ENCODE data around the gene PADI3. TPM values are rescaled to one million over a fixed set of nuclear protein-coding genes. Genes with fewer than 3 reads are reported as not detected.

Gene PADI3
- total and polyA plus RNA-seq, 11 donors = not detected

DNA sequence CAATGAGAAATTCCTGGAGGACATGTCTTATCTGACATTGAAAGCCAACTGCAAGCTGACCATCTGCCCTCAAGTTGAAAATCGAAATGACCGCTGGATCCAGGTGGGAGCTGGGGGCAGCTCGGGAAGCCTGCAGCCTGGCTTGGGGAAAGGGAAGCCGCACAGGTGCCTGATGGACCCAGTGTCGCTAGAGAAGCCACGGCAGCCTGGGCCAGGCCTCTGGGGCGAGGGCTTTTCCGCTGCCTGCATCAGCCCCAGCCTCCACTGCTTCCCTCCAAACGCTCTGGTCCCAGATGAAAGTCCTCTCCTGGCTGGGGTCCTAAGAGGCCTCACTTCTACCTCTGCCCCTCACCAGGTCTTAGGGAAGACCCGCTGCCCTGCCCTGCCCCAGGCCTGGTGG lies 18.8 kb upstream of the PADI3 start:
- peaks cover 0 to 16% (median 0%) of the 10 kb centered on the region in 9 donors for H3K27me3 ChIP-seq
- no peak for DNase-seq
- TF ChIP-seq POLR2A (IDR thresholded peaks at IDR 0.05) (no peak), CTCF (IDR thresholded peaks at IDR 0.05) (no peak)
- no peak for ATAC-seq
- intact Hi-C loops (cut with DNase I) = loop anchor here in 2 of 10 donors (10.0 kb wide), 2 partner anchors 275 to 285 kb away; no protein-coding TSS in a partner anchor
- H3K4me3 ChIP-seq = no peak overlapping the region
- no peaks in the 10 kb centered on the region for H3K9me3 ChIP-seq
- no peaks in the 10 kb centered on the region for H3K36me3 ChIP-seq
- H3K4me1 ChIP-seq = peaks cover 0 to 9% (median 0%) of the 10 kb centered on the region in 12 donors
- 74 to 89% (median 81%) methylated on average over 10 of the region's 10 CpGs for WGBS, 4 donors
- no peak overlapping the region for H3K27ac ChIP-seq

DNA sequence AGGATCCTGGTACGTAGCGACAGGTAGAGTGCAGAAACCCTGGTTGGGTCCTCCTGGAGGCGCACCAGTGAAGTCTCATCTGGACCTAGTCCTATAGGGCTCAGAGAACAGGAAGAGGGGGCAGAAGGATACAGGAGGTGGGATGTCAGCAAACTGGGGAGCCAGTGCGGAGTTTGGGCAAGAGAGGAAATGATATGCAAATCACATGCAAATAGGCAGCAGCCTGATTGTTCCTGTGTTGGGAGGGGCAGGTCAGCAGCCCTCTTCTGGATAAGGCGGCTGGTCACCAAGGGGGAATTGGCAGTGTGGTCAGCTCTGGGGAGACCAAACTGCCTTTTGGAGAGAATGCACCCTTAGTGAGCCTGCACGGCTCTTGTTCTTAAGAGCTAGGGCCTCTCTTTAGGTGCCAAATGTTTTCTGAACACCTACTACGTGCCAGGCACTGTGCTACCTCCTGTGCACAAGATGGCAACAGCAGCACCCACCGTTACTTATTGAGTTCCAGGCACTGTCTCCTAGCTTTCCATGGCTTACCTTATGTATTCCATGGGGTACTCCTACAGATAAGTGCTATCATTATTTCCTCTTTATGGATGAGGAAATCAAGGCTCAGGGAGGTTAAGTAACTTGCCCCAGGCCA lies 18.1 kb upstream of the PADI3 start:
- no peak for TF ChIP-seq CTCF (IDR thresholded peaks at IDR 0.05)
- TF ChIP-seq POLR2A (IDR thresholded peaks at IDR 0.05) = no peak
- Histone ChIP-seq H3K36me3 (no peaks in the 10 kb centered on the region), H3K9me3 (no peaks in the 10 kb centered on the region), H3K27ac (no peak overlapping the region), H3K27me3 (peaks cover 0 to 16% (median 0%) of the 10 kb centered on the region in 9 donors), H3K4me1 (peaks cover 0 to 9% (median 0%) of the 10 kb centered on the region in 12 donors), H3K4me3 (no peak overlapping the region)
- DNase-seq (no peak), ATAC-seq (no peak)
- intact Hi-C loops (cut with DNase I) = loop anchor here in 2 of 10 donors (10.0 kb wide), 2 partner anchors 276 to 286 kb away; no protein-coding TSS in a partner anchor
- 65 to 78% (median 75%) methylated on average over 8 of the region's 8 CpGs for WGBS, 4 donors

- Histone ChIP-seq H3K36me3 (no peaks in the 10 kb centered on the region), H3K27me3 (peaks cover 0 to 16% (median 0%) of the 10 kb centered on the region in 9 donors), H3K27ac (no peak overlapping the region), H3K4me3 (no peak overlapping the region), H3K4me1 (peaks cover 0 to 9% (median 0%) of the 10 kb centered on the region in 12 donors), H3K9me3 (no peaks in the 10 kb centered on the region)
- 69 to 79% (median 74%) methylated on average over 22 of the region's 22 CpGs for WGBS, 4 donors
- TF ChIP-seq POLR2A (IDR thresholded peaks at IDR 0.05) (no peak), CTCF (IDR thresholded peaks at IDR 0.05) (no peak)
- intact Hi-C loops (cut with DNase I) = loop anchor here in 2 of 10 donors (10.0 kb wide), 2 partner anchors 278 to 288 kb away; no protein-coding TSS in a partner anchor
- ATAC-seq (no peak), DNase-seq (no peak)
Observed at GRCh38 chr1:17232759-17233661, 15.9 kb upstream of the PADI3 start.

Data from heart left ventricle (tissue), 16 donors.